Measurements from ENCODE around the gene ATP8A2.

DNA sequence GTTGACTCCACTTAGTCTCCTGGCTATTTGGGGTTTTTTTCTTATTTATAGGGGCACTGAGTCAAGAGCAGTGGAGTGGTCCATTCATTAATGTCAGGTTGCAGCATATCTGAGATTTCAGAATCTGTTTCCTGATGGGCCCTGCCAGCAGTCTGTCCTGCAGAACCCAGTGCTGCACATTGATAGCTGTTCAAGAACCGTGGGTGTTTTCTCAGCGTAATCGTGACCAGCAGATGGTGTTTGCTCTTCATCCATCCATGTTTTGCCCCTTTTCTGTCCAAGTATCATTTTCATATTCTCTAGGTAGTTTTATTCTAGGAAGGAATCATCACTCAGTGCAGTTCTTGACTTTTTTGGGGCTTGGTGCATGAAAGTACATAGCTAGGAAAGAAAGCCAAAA, 166.5 kb downstream of the ATP8A2 start:
- TF ChIP-seq, protein P1, sequence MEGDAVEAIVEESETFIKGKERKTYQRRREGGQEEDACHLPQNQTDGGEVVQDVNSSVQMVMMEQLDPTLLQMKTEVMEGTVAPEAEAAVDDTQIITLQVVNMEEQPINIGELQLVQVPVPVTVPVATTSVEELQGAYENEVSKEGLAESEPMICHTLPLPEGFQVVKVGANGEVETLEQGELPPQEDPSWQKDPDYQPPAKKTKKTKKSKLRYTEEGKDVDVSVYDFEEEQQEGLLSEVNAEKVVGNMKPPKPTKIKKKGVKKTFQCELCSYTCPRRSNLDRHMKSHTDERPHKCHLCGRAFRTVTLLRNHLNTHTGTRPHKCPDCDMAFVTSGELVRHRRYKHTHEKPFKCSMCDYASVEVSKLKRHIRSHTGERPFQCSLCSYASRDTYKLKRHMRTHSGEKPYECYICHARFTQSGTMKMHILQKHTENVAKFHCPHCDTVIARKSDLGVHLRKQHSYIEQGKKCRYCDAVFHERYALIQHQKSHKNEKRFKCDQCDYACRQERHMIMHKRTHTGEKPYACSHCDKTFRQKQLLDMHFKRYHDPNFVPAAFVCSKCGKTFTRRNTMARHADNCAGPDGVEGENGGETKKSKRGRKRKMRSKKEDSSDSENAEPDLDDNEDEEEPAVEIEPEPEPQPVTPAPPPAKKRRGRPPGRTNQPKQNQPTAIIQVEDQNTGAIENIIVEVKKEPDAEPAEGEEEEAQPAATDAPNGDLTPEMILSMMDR (IDR thresholded peaks at IDR 0.05), result no peak
- TF ChIP-seq EP300 (IDR thresholded peaks at IDR 0.05) (no peak), POLR2A (IDR thresholded peaks at IDR 0.05; ENCODE audit: low read depth) (no peak)
